HEK293 (cell line): ENCODE measurements around the gene HEBP2.

Experiments used
- ATF2 ChIP-seq: fragments of 450-650 bp; formaldehyde crosslinking; IDR thresholded peaks from 2 replicates; pipeline ENCODE4 v1.5.1; 2016; ENCODE audit warnings: missing biosample characterization, missing genetic modification characterization, low read depth
- PRDM1 ChIP-seq: fragments of 450-650 bp; formaldehyde crosslinking; IDR thresholded peaks from 2 replicates; pipeline ENCODE4; 2016; ENCODE audit warnings: missing biosample characterization, missing genetic modification characterization
- REST ChIP-seq: fragments of 450-650 bp; formaldehyde crosslinking; IDR thresholded peaks from 2 replicates; pipeline ENCODE4 v1.5.1; 2016; ENCODE audit warnings: missing biosample characterization, missing genetic modification characterization
- YY2 ChIP-seq: fragments of 450-650 bp; formaldehyde crosslinking; IDR thresholded peaks from 2 replicates; pipeline ENCODE4 v1.5.1; 2016; ENCODE audit warnings: missing biosample characterization, missing genetic modification characterization
- ZFHX2 ChIP-seq: fragments of 450-650 bp; formaldehyde crosslinking; conservative IDR thresholded peaks from 2 replicates; pipeline ENCODE4 v1.5.1; 2016; ENCODE audit warnings: missing biosample characterization, missing genetic modification characterization
- ZNF335 ChIP-seq: fragments of 450-650 bp; formaldehyde crosslinking; conservative IDR thresholded peaks from 2 replicates; pipeline ENCODE4 v1.5.1; 2016; ENCODE audit warnings: missing biosample characterization, missing genetic modification characterization
- ZNF350 ChIP-seq: fragments of 450-650 bp; formaldehyde crosslinking; IDR thresholded peaks from 2 replicates; pipeline ENCODE4 v1.5.0; 2017; ENCODE audit warnings: missing biosample characterization, mild to moderate bottlenecking, missing genetic modification characterization
- ZNF473 ChIP-seq: fragments of 450-650 bp; formaldehyde crosslinking; IDR thresholded peaks from 2 replicates; pipeline ENCODE4 v1.5.1; 2017; ENCODE audit warnings: missing biosample characterization, missing genetic modification characterization
- ZNF600 ChIP-seq: fragments of 450-650 bp; formaldehyde crosslinking; IDR thresholded peaks from 2 replicates; pipeline ENCODE4 v1.5.1; 2016; ENCODE audit warnings: missing biosample characterization, missing genetic modification characterization
- ZNF626 ChIP-seq: fragments of 450-650 bp; sonication (Bioruptor Pico); formaldehyde crosslinking; IDR thresholded peaks from 2 replicates; pipeline ENCODE4 v1.5.1; 2018; ENCODE audit warnings: missing biosample characterization, missing genetic modification characterization, inconsistent platforms
- ZNF785 ChIP-seq: fragments of 450-650 bp; formaldehyde crosslinking; IDR thresholded peaks from 2 replicates; pipeline ENCODE4 v1.5.1; 2016; ENCODE audit warnings: missing biosample characterization, missing genetic modification characterization
- TF ChIP-seq, protein P1 (sequence below): fragments of 450-650 bp; formaldehyde crosslinking; IDR thresholded peaks from 2 replicates; pipeline ENCODE4 v1.5.1; 2016; ENCODE audit warnings: missing biosample characterization, missing genetic modification characterization

GRCh38 chr6:138357928-138358327 lies 46.1 kb upstream of the HEBP2 start:
- TF ChIP-seq, protein P1, sequence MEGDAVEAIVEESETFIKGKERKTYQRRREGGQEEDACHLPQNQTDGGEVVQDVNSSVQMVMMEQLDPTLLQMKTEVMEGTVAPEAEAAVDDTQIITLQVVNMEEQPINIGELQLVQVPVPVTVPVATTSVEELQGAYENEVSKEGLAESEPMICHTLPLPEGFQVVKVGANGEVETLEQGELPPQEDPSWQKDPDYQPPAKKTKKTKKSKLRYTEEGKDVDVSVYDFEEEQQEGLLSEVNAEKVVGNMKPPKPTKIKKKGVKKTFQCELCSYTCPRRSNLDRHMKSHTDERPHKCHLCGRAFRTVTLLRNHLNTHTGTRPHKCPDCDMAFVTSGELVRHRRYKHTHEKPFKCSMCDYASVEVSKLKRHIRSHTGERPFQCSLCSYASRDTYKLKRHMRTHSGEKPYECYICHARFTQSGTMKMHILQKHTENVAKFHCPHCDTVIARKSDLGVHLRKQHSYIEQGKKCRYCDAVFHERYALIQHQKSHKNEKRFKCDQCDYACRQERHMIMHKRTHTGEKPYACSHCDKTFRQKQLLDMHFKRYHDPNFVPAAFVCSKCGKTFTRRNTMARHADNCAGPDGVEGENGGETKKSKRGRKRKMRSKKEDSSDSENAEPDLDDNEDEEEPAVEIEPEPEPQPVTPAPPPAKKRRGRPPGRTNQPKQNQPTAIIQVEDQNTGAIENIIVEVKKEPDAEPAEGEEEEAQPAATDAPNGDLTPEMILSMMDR: no peak
- TF ChIP-seq ZFHX2 (tag by site-specific recombination): no peak
- no peak for TF ChIP-seq ZNF600 (tag by site-specific recombination)
- no peak for TF ChIP-seq PRDM1
- no peak for TF ChIP-seq ZNF785 (tag by site-specific recombination)
- no peak for TF ChIP-seq ZNF350 (tag by site-specific recombination)
- no peak for TF ChIP-seq ZNF335
- TF ChIP-seq ZNF626: no peak
- no peak for TF ChIP-seq ZNF473 (tag by site-specific recombination)
- TF ChIP-seq YY2 (tag by site-specific recombination): no peak
- no peak for TF ChIP-seq REST (tag by site-specific recombination)
- TF ChIP-seq ATF2 (tag by site-specific recombination): no peak
